ENCODE results near the gene NARS2.

NARS2 gene

DNA sequence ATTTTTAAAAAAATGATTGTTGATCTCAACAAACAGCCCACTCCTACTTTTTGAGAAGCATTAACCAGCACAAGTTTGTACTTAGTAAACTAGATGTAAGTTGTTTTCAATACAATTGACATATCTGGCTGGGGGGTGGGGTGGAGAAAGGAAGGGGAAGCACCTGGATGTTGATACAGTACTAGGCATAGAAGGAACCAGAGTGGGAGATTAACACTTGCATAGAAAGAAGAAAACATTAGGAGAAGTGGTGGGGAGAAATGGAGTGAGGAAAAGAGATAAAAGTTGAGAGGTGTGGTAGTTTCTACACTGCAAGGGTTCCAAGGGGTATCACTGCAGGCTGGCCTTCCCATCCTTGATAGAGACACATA, 146.4 kb downstream of the NARS2 start:
- DNase-seq, result no peak

DNA sequence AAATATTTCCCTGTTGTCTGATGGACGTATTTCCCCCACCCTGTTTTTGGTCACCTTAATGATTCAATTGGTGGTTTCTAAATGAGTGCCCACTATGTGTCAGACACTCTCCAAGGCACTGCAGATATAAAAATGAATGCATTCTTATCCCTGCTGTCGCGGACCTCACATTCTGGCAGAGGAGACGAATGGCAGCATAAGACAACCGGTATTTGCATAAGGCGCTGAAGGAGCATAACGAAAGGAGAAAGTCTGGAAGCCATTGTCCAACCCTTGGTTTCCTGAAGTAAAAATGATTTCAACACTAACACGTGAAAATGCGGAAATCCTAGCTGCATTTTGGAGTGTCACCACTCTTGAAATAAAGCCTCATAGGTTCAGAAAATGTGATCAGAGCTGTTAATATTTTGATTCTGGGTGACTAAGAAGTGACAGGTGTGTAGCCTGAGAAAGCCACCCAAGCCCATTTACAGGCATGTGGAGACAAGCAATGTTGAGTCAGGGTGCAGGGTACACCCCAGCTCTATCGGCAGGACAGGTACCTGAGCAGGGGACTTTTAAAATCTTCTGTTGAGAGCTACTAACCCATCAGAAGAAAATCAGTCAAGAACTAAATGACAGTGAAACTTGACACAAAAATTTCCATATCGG, 146.9 kb downstream of the NARS2 start:
- DNase-seq, result no peak

DNA sequence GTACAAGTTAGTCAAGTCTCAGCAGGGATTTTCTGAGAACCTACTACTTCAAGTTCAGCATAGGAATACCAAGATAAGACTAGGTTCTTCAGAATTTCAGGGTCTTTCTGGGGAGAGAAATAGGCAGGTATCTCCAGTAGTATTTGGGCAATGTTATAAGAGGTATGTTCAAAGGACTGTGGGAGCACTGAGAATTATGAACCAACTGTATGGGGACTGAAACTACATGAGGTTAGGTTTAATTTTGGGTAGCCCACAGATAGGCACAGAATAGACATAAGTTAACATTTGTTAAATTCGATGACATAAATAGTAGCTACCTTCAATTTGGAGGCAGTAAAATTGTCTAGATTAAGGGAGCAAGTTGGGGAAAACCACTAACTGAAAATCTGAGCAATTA, 147.8 kb downstream of the NARS2 start:
- no peak for DNase-seq

DNA sequence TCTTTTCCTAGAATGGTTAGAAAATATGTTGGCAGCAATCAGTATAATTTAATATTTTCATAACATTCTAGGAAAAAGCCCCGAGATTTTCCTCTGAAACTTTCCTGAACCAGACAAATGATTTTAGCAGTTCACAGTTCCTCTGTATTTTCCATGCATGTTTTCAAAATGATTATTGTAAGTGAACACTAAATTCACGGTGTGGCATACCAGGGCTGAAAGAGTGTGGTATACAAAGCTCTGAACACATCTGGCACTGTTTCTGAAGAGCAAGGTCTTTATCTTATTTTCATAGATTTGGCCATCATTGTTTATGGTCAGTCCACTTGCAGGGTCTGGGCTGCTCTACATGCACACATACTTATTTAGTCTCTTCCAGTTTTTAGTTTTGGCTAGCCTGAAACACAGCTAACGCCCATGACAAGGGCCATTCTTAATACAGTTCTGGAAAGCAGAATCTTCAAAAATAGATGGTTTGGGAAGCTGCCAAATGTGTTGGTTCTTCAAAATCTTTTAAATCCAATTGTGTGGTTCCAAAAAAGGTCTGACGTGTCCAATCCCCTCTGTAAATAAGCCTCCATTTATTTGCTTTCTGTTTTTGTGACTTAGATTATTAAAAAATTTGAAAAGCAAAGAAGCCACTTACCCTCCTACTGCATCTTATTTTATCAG, 149.1 kb downstream of the NARS2 start:
- DNase-seq, result no peak

DNA sequence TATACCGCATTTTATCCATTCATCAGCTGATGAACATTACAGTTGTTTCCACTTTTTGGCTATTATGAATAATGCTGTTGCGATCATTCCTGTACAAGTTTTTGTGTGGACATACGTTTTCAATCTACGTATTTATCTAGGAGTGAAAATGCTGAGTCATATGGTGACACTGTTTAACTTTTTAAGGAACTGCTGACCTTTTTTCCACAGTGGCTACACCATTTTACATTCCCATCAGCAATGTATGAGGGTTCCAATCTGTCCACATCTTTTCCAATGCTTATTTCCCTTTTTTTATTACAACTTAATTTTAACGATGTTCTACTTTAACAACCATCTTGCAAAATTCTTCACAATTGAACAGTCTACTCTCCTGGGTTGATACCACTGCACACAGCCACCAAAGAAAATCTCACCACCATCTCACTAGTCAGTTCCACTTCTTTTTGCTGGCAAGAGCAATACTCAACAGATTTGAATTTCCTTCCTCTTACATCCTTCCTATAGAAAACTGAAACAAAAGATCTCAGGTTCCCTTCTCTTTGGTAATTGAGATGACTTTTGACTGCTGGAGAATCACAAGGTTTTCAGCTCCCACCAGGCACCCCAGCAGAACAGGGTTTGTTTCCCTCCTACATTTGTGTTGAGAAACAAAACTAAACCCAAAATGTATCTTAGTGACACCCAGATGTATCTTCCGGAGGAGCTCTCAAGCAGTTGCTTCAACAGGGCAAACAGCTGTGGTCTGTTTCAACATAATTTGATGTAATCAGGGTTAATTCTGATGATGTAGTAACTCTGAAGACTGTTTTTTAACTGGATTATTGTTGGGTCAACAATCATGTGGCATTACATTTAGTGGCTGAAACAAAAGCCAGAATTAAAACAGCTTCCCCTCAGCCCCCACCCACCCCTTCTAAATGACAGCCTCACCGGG, 150.1 kb downstream of the NARS2 start:
- DNase-seq, result no peak

DNA sequence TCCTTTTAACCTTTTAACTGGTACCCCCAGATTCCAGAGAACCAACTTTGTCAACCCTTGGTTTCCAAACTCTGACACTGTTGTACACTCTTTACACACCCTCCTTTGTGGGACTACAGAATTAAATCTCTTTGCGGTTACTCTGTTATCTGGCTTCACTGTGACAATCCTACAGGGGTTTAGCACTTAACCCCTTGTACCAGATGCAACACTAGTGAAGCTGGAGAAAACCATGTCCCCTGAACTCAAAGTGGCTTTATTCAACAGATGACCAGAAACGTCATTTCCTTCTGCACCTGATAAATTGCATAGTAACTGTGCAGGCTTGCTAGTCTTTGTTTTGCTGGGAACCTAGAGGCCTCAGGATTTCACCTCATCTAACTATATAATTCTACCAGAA, 151.4 kb downstream of the NARS2 start:
- DNase-seq, result no peak

DNA sequence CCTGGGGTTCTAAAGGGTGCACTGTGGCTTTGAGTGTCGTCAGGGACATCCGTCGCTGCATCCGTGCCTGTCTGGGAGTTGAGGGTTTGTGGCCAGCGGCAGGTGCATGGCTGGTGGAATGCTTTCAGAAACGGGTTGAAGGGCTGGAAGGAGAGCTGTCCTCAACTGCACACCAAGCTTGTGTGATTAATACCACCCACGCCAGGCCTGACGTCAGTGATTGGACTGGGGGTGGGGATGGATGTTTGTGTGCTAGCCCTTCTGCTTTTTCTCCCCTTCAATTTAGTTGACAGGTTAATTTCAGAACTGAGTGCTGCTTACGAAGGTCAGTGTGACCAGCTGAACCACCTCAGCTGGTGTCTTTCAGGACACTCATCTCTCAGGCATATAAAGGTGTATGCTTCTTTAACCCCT, 153.9 kb downstream of the NARS2 start:
- DNase-seq, result peak; percentile 59

DNA sequence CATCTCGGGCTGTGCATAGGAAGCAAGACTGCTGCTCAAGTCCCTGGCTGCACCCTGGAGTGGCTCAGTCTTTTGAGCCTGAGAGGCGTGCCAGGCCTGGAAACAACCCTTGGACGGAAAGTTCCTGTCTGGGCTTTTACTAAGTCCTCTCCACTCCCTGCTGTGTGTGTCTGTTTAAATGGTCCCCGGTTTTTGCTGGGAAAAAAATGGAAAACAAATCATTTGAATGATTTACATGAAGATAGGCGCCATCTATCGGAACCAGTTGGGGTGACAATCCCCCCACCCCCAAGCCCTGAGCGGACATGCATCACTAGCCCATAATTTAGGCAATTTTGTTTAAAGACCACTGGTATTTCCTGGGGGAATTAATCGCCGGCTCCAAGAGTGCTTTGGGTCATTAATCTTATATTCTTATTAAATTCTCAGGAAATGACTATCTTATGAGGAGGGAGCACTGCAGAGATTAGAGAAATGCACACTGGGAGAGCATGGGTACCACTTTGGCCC, 154.4 kb downstream of the NARS2 start:
- DNase-seq, result peak; percentile 36

DNA sequence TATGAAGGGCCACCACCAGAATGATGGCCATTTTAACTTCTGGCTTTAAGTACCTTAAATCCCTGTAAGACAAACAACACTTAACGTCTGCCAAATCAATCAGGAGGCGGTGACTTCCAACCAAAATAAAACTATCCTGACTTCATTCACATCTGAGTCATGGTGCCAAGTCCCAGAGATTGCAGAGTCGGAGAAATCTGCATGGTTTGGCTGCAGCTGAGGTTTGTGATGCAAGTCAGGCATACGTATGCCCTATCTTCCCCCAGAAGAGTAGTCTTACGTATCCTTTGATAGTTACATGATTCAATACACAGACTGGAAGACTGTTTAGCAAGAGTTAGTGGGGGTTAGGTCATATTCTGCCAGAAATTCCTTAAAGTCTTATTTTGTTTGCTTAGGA, 155.3 kb downstream of the NARS2 start:
- DNase-seq, result no peak

DNA sequence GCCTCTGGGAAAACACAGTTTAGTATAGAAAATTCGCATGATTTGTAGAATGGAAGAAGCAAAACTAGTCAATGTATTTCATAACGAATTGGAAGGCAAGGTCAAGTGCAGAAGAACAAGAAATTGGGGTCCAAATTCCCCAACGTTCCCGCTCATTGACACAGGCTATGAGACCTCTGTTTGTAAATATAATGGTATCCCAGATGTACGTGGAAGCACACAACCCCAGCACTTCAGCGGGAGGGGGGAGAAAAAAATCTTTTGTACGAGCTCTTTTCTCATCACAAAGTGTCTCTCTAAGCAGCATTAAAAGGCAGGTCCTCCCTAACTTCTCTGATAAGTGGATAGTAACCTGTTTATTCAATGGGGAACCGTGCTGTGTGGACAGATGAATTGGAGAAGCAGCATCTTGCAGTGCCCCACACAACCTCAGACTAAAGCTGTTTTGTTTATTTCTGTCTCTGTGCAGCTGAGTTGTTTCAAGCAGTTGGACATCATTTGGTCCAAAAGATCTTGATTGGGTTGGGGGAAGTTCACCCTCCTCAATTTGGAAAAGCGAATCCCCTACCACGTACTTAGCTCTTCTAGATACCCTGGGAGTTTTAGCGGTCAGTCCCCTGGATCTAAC, 156.0 kb downstream of the NARS2 start:
- DNase-seq, result no peak

DNA sequence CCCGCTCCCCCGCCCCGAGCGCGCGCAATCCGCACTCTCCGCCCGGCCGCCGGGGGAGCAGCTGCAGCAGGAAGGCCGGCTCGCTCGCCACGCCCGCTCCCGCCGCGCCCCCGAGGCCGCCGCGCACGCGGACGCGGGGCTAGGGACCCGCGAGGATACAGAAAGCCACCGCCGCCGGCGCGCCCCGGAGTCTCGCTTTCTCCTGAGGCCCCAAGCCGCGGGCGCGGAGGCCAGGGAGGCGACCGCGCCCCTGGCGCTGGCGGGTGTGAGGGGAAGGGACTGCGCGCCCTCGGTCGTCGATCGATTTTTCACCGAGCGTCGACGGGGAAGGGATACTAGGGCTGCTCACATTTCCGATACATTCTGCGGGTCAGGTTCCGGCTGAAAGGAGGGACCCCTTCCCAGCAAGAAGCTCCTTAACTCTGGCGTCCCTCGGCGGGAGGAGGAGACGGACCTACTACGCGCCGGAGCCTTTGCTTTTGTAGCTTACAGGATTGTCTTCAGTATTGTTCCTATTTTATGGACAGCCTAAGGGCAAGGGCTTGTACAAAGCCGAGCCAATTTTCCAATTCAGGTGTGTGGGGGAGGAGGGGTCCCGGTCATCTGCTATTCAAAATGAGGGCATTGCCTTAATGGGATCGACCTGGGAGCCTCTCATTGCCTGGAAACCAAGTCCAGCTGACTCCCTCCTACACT, 156.6 kb downstream of the NARS2 start:
- DNase-seq, result peak; percentile 67

DNA sequence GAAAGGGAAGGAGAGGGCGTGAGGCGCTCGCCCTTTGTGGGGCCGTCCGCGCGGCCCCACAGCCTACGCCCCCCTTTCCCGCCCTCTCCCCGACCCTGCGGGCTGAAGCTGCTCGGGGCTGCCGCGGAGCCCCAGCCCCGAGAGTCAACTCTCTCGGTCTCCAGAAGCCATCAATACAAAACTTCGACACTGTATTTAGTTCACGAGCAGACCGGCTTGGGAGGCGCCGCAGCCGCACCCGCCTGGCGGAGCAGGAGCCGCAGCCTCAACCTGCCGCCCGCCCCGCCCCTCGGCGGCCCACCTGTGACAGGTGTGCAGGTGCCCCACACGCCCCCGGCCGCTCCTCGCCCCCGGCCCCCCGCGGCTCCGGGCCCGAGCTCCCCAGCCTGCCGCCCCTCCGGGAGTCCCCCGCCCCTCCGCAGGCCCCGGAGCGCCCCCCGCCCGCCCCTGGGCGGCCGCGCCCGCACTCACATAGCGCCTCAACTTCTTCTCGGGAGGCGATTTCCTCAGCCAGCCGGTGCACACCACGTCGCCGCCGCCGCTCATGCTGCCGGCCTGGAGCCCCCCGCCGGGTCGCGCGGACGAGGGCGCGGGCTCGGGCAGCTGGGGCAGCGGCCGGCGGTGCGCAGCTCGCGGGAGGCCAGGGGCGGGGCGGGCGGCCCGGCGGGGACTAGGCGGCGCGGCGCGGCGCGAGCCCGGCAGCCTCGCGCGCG, 157.3 kb downstream of the NARS2 start, which contains the start of gene GAB2:
Gene GAB2, minus strand, starts transcription at position 646 of the 713 bp plus-strand sequence. Its CDS starts 100 bp downstream, at position 546.
- DNase-seq, result no peak

DNA sequence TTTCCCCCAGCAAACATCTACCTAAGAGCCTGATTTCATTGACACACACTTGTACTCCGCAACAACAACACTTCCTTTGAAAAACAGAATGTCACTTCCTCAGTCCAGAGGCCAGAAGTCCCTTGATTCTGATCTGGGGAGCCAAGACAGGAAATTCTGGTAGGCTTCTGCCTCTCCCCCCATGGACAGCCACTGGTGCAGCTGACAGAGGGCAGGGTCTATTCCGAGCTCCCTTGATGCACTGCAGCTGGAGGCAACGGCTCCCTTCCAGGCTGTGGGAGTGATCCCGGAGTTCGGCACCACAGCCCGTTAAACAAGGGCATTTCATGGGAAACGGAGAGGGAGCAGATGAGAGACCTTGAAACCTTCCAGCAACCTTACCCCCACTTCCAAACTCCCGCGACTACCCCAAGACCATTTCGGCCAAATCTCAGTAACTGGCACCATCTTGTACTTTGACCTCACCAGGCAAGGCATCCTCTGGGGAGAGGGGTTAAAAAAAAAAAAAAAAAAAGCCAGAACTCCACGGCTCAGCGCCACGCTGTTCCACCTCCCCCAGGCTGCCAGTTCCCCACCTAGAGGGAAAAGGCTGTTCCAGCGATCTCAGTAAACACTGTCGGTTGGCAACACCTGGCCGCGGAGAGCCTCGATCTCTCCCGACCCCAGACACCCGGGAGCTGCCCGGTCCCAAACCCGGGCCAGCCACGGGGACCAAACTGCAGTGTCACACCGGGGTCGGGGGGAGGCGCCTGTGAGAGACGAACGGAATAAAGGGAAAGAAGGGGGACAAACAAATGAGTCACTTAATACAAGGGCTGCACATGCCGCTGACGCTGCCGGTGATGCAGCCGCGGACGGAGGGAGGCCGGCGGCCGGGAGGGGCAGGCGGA, 158.1 kb downstream of the NARS2 start:
- peak; percentile 77 for DNase-seq

DNA sequence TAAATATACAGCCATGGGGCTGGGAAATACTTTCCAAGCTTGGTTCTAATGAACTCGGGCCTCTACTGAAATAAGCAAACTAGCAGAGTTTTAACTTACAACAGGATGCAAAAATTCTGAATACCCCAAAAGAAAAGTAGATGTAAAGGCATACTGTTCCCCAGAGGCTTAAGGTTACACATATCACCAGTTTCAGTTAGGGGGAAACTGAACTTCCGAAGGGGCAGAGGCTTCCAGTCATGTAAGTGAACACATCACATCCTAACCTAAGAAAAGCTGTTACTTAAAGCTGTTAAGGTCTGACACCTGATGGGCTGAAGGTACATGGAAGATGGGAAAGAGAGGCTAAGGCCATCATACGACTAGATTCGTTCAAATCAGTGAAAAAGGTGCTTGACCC, 159.3 kb downstream of the NARS2 start:
- DNase-seq, result no peak

DNA sequence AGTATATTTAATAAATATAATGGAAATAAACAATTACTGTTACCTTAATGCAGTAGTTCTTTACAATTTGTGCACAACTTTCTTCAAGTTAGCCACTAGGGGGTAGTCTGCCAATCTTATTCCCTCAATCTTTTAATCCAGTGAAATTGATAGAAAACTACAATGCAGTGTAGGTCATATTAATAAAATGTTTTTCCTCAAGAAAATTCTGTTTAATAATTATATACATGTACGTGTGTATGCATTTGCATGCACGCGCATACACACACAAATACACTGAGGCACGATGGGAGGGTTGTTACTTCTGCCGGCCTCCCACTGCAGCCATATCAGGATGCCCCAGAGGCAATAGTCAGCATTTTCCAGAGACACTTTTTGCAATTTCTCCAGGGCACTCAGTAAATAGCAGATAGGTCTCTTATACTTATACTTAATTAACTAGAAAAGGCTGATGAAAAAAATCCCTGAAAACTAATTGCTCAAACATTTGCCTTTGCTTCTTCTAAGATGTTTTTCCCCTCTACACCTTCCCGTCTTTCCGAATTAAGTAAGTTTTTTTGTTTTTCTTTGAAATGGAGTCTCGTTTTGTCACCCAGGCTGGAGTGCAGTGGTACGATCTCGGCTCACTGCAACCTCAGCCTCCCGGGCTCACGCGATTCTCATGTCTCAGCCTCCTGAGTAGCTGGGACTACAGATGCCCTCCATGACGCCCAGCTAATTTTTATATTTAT, 160.2 kb downstream of the NARS2 start:
- DNase-seq, result no peak

DNA sequence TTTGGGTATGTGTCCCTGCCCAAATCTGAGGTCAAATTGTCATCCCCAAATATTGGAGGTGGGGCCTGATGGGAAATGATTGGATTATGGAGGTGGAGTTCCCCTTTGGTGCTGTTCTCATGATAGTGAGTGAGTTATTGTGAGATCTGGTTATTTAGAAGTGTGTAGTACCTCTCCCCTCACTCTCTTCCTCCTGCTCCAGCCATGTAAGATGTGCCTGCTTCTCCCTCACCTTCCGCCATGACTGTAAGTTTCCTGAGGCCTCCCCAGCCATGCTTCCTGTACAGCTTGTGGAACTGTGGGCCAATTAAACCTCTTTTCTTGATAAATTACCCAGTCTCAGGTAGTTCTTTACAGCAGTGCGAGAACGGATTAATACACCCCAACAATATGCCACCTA, 166.0 kb downstream of the NARS2 start:
- DNase-seq, result no peak

DNA sequence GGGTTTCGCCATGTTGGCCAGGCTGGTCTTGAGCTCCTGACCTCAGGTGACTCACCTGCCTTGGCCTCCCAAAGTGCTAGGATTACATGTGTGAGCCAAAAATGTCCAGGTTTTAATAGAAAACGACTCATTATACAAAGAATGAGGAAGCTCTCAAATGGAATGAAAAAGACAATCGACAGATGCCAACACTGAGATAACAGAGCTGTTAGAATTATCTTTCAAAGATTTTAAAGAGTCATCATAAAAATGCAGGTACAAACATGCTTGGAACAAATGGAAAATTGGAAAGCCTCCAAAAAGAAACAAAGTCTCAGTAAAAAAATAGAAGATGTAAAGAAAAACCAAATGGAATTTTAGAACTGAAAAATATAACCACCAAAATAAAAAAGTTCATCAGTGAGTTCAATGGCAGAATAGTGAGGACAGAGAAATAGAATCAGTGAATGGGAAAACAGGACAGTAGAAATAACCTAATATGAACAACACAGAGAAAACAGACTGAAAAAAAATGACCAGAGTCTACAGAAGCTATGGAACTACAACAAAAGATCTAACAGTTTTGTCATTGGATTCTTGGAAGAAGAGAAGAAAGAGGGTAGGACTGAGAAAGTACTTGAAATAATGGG, 168.0 kb downstream of the NARS2 start:
- no peak for DNase-seq

DNA sequence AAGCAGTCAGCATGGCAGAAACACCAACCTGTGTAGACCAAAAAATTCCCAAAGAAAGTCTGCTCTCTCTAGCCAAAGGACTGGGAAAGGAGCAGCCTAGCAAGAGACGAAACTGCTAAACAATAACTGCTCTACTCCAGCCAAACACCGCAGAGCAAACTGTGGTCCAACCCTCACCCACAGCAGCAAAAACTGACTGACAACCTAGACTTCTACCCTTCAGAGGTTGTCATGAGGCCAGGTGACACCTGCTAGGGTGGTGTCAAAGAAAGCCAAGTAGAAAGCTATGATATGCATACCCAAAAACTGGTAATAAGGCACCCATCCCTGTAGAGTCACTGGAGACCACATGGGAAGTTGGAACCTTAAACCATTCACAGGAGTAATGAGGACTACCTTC, 168.9 kb downstream of the NARS2 start:
- DNase-seq, result no peak

DNA sequence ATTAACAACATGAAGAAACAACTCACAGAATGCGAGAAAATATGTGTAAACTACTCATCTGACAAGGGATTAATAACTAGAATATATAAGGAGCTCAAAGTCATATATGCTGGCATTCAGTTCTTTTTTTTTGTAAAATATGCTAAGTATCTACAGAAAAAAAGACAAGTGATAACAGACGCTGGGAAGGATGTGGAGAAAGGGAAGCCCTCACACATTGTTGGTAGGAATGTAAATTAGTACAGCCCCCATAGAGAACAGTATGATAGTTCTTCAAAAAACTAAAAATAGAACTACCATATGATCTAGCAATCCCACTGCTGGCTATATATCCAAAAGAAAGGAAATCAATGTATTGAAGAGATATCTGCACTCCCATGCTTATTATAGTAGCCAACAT, 170.9 kb downstream of the NARS2 start:
- no peak for DNase-seq
